ENCODE results near the gene APBA1.

The APBA1 gene

GRCh38 chr9:69513141-69513820 lies 158.9 kb downstream of the APBA1 start:
- ATAC-seq: no peak
- Mint-ChIP-seq H3K9me3 (no peaks in the 10 kb centered on the region), H3K36me3 (no peaks in the 10 kb centered on the region), H3K27me3 (no peaks in the 10 kb centered on the region), H3K27ac (no peak overlapping the region), H3K4me3 (no peak overlapping the region), H3K4me1 (no peaks in the 10 kb centered on the region)

GRCh38 chr9:69504058-69504457 lies 168.1 kb downstream of the APBA1 start:
- H3K4me1 Mint-ChIP-seq: no peaks in the 10 kb centered on the region
- no peaks in the 10 kb centered on the region for H3K36me3 Mint-ChIP-seq
- H3K9me3 Mint-ChIP-seq: no peaks in the 10 kb centered on the region
- no peak overlapping the region for H3K27ac Mint-ChIP-seq
- no peak for ATAC-seq
- H3K27me3 Mint-ChIP-seq: peaks cover 7% of the 10 kb centered on the region
- no peak overlapping the region for H3K4me3 Mint-ChIP-seq

- H3K4me3 Mint-ChIP-seq: no peak overlapping the region
- no peaks in the 10 kb centered on the region for H3K36me3 Mint-ChIP-seq
- no peaks in the 10 kb centered on the region for H3K4me1 Mint-ChIP-seq
- peaks cover 7% of the 10 kb centered on the region for H3K27me3 Mint-ChIP-seq
- ATAC-seq: no peak
- H3K9me3 Mint-ChIP-seq: no peaks in the 10 kb centered on the region
- H3K27ac Mint-ChIP-seq: no peak overlapping the region
Observed at GRCh38 chr9:69502671-69503301, 169.4 kb downstream of the APBA1 start.

- no peak overlapping the region for H3K27ac Mint-ChIP-seq
- H3K27me3 Mint-ChIP-seq: peaks cover 5% of the 10 kb centered on the region
Observed at GRCh38 chr9:69500896-69501295, 171.3 kb downstream of the APBA1 start.

GRCh38 chr9:69499959-69500358 lies 172.2 kb downstream of the APBA1 start:
- peaks cover 7% of the 10 kb centered on the region for H3K27me3 Mint-ChIP-seq
- no peaks in the 10 kb centered on the region for H3K36me3 Mint-ChIP-seq
- H3K4me1 Mint-ChIP-seq: no peaks in the 10 kb centered on the region
- H3K9me3 Mint-ChIP-seq: no peaks in the 10 kb centered on the region
- no peak overlapping the region for H3K4me3 Mint-ChIP-seq
- ATAC-seq: no peak
- no peak overlapping the region for H3K27ac Mint-ChIP-seq

More at GRCh38 chr9:69500896-69501295, 171.3 kb downstream of the APBA1 start:
- H3K9me3 Mint-ChIP-seq: no peaks in the 10 kb centered on the region
- no peak for ATAC-seq
- no peak overlapping the region for H3K4me3 Mint-ChIP-seq
- no peaks in the 10 kb centered on the region for H3K4me1 Mint-ChIP-seq
- H3K36me3 Mint-ChIP-seq: no peaks in the 10 kb centered on the region

GRCh38 chr9:69499407-69499806 lies 172.8 kb downstream of the APBA1 start:
- Mint-ChIP-seq H3K4me1 (no peaks in the 10 kb centered on the region), H3K27ac (no peak overlapping the region), H3K9me3 (no peaks in the 10 kb centered on the region), H3K4me3 (no peak overlapping the region), H3K27me3 (peaks cover 13% of the 10 kb centered on the region), H3K36me3 (no peaks in the 10 kb centered on the region)
- no peak for ATAC-seq

- Mint-ChIP-seq H3K4me3 (no peak overlapping the region), H3K9me3 (no peaks in the 10 kb centered on the region), H3K36me3 (no peaks in the 10 kb centered on the region), H3K27me3 (peaks cover 13% of the 10 kb centered on the region), H3K27ac (no peak overlapping the region), H3K4me1 (no peaks in the 10 kb centered on the region)
- ATAC-seq: no peak
Observed at GRCh38 chr9:69498470-69498869, 173.7 kb downstream of the APBA1 start.

GRCh38 chr9:69497816-69498215 lies 174.4 kb downstream of the APBA1 start:
- Mint-ChIP-seq H3K27me3 (peaks cover 13% of the 10 kb centered on the region), H3K4me1 (no peaks in the 10 kb centered on the region), H3K4me3 (no peak overlapping the region), H3K36me3 (no peaks in the 10 kb centered on the region), H3K9me3 (no peaks in the 10 kb centered on the region), H3K27ac (no peak overlapping the region)
- ATAC-seq: no peak

- no peak overlapping the region for H3K27ac Mint-ChIP-seq
- no peaks in the 10 kb centered on the region for H3K36me3 Mint-ChIP-seq
- H3K4me3 Mint-ChIP-seq: no peak overlapping the region
- peaks cover 13% of the 10 kb centered on the region for H3K27me3 Mint-ChIP-seq
- H3K9me3 Mint-ChIP-seq: no peaks in the 10 kb centered on the region
- H3K4me1 Mint-ChIP-seq: no peaks in the 10 kb centered on the region
- no peak for ATAC-seq
Observed at GRCh38 chr9:69496846-69497450, 175.2 kb downstream of the APBA1 start.

- Mint-ChIP-seq H3K27ac (no peak overlapping the region), H3K4me3 (no peak overlapping the region), H3K4me1 (no peaks in the 10 kb centered on the region), H3K9me3 (no peaks in the 10 kb centered on the region), H3K36me3 (no peaks in the 10 kb centered on the region), H3K27me3 (peaks cover 13% of the 10 kb centered on the region)
- no peak for ATAC-seq
Observed at GRCh38 chr9:69495296-69495695, 176.9 kb downstream of the APBA1 start.

- ATAC-seq: no peak
- no peak overlapping the region for H3K4me3 Mint-ChIP-seq
- no peaks in the 10 kb centered on the region for H3K9me3 Mint-ChIP-seq
- H3K27me3 Mint-ChIP-seq: peaks cover 13% of the 10 kb centered on the region
- H3K36me3 Mint-ChIP-seq: no peaks in the 10 kb centered on the region
- no peaks in the 10 kb centered on the region for H3K4me1 Mint-ChIP-seq
- no peak overlapping the region for H3K27ac Mint-ChIP-seq
Observed at GRCh38 chr9:69494763-69495162, 177.4 kb downstream of the APBA1 start.

- H3K27me3 Mint-ChIP-seq: peaks cover 13% of the 10 kb centered on the region
- H3K4me1 Mint-ChIP-seq: no peaks in the 10 kb centered on the region
- H3K4me3 Mint-ChIP-seq: no peak overlapping the region
- no peaks in the 10 kb centered on the region for H3K36me3 Mint-ChIP-seq
- no peaks in the 10 kb centered on the region for H3K9me3 Mint-ChIP-seq
- no peak for ATAC-seq
- H3K27ac Mint-ChIP-seq: no peak overlapping the region
Observed at GRCh38 chr9:69494208-69494607, 178.0 kb downstream of the APBA1 start.

GRCh38 chr9:69486498-69486897 lies 185.7 kb downstream of the APBA1 start:
- Mint-ChIP-seq H3K4me1 (no peaks in the 10 kb centered on the region), H3K9me3 (peaks cover 3% of the 10 kb centered on the region), H3K36me3 (no peaks in the 10 kb centered on the region), H3K4me3 (no peak overlapping the region), H3K27ac (no peak overlapping the region), H3K27me3 (no peaks in the 10 kb centered on the region)
- no peak for ATAC-seq

- Mint-ChIP-seq H3K9me3 (peaks cover 3% of the 10 kb centered on the region), H3K4me3 (no peak overlapping the region), H3K27ac (no peak overlapping the region), H3K36me3 (no peaks in the 10 kb centered on the region), H3K27me3 (no peaks in the 10 kb centered on the region), H3K4me1 (no peaks in the 10 kb centered on the region)
- ATAC-seq: no peak
Observed at GRCh38 chr9:69485466-69485865, 186.7 kb downstream of the APBA1 start.

GRCh38 chr9:69483886-69484422 lies 188.2 kb downstream of the APBA1 start:
- H3K27ac Mint-ChIP-seq: no peak overlapping the region
- H3K4me3 Mint-ChIP-seq: no peak overlapping the region
- no peaks in the 10 kb centered on the region for H3K27me3 Mint-ChIP-seq
- no peaks in the 10 kb centered on the region for H3K4me1 Mint-ChIP-seq
- H3K36me3 Mint-ChIP-seq: no peaks in the 10 kb centered on the region
- peaks cover 3% of the 10 kb centered on the region for H3K9me3 Mint-ChIP-seq
- ATAC-seq: peak; percentile 47

- Mint-ChIP-seq H3K27me3 (peaks cover 24% of the 10 kb centered on the region), H3K4me1 (no peaks in the 10 kb centered on the region), H3K27ac (no peak overlapping the region), H3K36me3 (no peaks in the 10 kb centered on the region), H3K9me3 (no peaks in the 10 kb centered on the region), H3K4me3 (no peak overlapping the region)
- no peak for ATAC-seq
Observed at GRCh38 chr9:69476797-69477196, 195.4 kb downstream of the APBA1 start.

Data from stimulated activated memory B cell treated with anti-CD40 and anti-IgM and Interleukin-4, amounts not matched to agents 10 μg/mL and 1 μg/mL and 100 μg/mL, for 72 hours (primary cell).